Lower lobe of right lung (tissue), 2 donors: ENCODE results near the gene H6PD. TPM values are rescaled to one million over a fixed set of nuclear protein-coding genes. Genes with fewer than 3 reads are reported as not detected.

Source experiments
- ATAC-seq, 2 donors: fragments of 200-7000 bp; cut with Tn5 transposase; one replicate each; pipeline ENCODE4 v1.9.1; 2020 to 2022; ENCODE audit warnings: mild to moderate bottlenecking in 2 of 2, moderate library complexity in 2 of 2
- DNase-seq: peaks from one replicate; pipeline ENCODE4 v3.0.0-alpha.2; 2020
- H3K27ac ChIP-seq: fragments of 200-600 bp; one replicate; pipeline ENCODE4 v1.8.0; 2022
- H3K27me3 ChIP-seq: fragments of 200-600 bp; one replicate; pipeline ENCODE4 v1.8.0; 2022; ENCODE audit warnings: low read depth
- H3K36me3 ChIP-seq: fragments of 200-600 bp; one replicate; pipeline ENCODE4 v1.8.0; 2022; ENCODE audit warnings: mild to moderate bottlenecking
- H3K4me1 ChIP-seq: fragments of 200-600 bp; one replicate; pipeline ENCODE4 v1.8.0; 2022
- H3K4me3 ChIP-seq: fragments of 200-600 bp; one replicate; pipeline ENCODE4 v1.8.0; 2022; ENCODE audit warnings: mild to moderate bottlenecking
- H3K9me3 ChIP-seq: fragments of 200-600 bp; one replicate; pipeline ENCODE4 v1.8.0; 2022
- intact Hi-C: fragments of 100-400 bp; cut with DNase I; formaldehyde crosslinking; loops from one replicate; pipeline ENCODE4 v1.11.0; 2022
- total RNA-seq: library from RNA; stranded (reverse); fragmentation: NEBNext Ultra II Directional; extraction: Animal tissue kit (Norgen Biotek cat#: 25700); gene quantifications from one replicate; pipeline ENCODE4 v1.2.1, GENCODE V29; 2021
- TF ChIP-seq, protein P1 (sequence below): fragments of 200-600 bp; IDR thresholded peaks from one replicate; pipeline ENCODE4 v1.8.0; 2022; ENCODE audit warnings: antibody characterized with exemption, mild to moderate bottlenecking
- donor health status: DM: no; HTN: yes; CAD: no; lungs with severe emphysema.

The H6PD gene
- total RNA-seq, 1 donor from 2014 or later = 40.7 TPM

DNA sequence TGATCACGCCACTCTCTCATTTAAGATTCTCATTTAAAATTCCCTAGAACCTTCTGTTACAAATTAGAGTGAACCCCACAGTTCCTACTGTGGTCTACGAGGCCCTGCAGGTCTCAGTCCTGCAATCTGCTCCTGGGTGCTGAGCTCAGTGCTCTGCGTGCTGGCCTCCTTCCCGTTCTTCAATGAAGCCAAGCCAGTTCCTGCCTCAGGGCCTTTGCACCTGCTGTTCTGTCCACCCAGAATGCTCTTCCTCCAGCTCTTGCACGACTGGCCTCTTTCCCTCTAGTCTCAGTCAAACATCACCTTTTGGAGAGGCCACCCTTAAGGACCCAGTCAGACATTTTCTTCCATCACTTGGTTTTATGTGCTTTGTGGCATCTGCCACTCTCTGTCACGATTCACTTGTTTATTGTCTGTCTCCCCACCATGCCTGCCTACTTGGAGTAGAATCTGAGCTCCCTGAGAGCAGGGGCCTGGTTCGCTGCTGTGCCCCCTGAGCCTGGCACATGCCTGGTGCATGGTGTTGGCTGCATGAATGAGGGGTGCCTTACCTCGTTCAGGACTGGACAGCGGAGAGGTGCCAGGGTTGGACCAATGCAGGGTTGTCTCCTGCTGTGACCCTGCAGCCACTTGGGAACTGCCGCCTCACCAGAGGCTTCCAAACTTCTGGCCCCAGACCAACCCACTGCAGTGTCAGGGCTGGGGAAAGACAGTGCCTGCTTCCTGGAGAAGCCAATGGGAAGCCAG, 9.7 kb upstream of the H6PD start:
- ATAC-seq (peak in 1 of 2 donors; percentile 25), DNase-seq (no peak)
- Histone ChIP-seq H3K27me3 (no peaks in the 10 kb centered on the region), H3K36me3 (no peaks in the 10 kb centered on the region), H3K9me3 (no peaks in the 10 kb centered on the region), H3K4me3 (no peak overlapping the region), H3K27ac (no peak overlapping the region), H3K4me1 (no peaks in the 10 kb centered on the region)
- TF ChIP-seq, protein P1, sequence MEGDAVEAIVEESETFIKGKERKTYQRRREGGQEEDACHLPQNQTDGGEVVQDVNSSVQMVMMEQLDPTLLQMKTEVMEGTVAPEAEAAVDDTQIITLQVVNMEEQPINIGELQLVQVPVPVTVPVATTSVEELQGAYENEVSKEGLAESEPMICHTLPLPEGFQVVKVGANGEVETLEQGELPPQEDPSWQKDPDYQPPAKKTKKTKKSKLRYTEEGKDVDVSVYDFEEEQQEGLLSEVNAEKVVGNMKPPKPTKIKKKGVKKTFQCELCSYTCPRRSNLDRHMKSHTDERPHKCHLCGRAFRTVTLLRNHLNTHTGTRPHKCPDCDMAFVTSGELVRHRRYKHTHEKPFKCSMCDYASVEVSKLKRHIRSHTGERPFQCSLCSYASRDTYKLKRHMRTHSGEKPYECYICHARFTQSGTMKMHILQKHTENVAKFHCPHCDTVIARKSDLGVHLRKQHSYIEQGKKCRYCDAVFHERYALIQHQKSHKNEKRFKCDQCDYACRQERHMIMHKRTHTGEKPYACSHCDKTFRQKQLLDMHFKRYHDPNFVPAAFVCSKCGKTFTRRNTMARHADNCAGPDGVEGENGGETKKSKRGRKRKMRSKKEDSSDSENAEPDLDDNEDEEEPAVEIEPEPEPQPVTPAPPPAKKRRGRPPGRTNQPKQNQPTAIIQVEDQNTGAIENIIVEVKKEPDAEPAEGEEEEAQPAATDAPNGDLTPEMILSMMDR = no peak
- intact Hi-C loops = no loop called here

DNA sequence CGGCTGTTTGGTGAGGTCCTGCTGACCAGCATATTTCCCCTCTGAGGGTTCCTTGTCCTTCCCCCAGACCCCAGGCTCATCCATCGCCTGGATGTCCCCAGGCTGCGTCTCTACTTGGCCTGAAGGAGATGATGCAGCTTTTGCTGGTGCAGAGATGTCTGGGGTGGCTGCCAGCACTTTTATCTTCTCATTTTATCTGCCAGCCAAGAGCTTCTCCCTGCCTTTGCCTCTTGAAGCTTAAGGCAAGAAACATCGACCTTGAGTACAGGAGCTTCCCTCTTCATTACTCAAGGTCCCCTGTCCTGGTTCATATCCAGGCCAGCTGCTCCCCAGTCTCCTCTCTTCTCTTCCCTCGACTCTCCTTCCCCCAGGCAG, 9.2 kb upstream of the H6PD start:
- Histone ChIP-seq H3K27me3 (no peaks in the 10 kb centered on the region), H3K4me3 (no peak overlapping the region), H3K4me1 (no peaks in the 10 kb centered on the region), H3K36me3 (no peaks in the 10 kb centered on the region), H3K27ac (no peak overlapping the region), H3K9me3 (no peaks in the 10 kb centered on the region)
- ATAC-seq = no peak
- intact Hi-C loops = no loop called here
- TF ChIP-seq, protein P1 = no peak
- no peak for DNase-seq

DNA sequence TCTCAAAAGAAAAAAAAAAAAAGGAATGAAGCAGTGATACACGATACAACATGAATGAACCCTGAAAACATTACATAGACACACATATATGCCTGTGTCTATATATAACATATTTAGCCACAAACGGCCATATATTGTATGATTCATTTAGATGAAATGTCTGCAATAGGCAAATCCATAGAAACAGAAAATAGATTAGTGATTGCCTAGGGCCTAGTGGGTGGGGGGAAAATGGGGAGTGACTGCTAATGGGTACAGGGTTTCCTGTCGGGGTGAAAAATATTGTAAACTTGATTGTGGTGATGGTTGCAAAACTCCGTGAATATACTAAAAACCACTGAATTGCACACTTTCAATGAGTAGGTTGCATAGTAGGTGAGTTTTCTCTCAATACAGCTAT, 6.0 kb upstream of the H6PD start:
- no peak overlapping the region for H3K4me3 ChIP-seq
- no peaks in the 10 kb centered on the region for H3K27me3 ChIP-seq
- H3K27ac ChIP-seq = no peak overlapping the region
- no peaks in the 10 kb centered on the region for H3K36me3 ChIP-seq
- ATAC-seq = no peak
- peaks cover 10% of the 10 kb centered on the region for H3K4me1 ChIP-seq
- intact Hi-C loops = no loop called here
- no peaks in the 10 kb centered on the region for H3K9me3 ChIP-seq
- TF ChIP-seq, protein P1 = no peak
- DNase-seq = no peak

DNA sequence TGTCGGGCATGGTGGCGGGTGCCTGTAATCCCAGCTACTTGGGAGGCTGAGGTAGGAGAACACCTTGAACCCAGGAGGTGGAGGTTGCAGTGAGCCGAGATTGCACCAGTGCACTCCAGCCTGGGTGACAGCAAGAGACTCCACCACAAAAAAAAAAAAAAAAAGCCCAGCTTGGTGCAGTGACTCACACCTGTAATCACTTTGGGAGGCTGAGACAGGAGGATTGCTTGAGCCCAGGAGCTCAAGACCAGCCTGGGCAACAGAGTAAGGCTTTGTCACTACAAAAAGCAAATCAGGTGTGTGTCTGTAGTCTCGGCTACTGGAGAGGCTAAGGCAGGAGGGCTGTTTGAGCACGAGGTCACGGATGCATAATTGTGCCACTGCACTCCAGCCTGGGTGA, 5.0 kb upstream of the H6PD start:
- Histone ChIP-seq H3K27ac (no peak overlapping the region), H3K36me3 (no peaks in the 10 kb centered on the region), H3K4me3 (no peak overlapping the region), H3K4me1 (peaks cover 16% of the 10 kb centered on the region), H3K9me3 (no peaks in the 10 kb centered on the region), H3K27me3 (no peaks in the 10 kb centered on the region)
- TF ChIP-seq, protein P1 = no peak
- no peak for DNase-seq
- ATAC-seq = no peak
- intact Hi-C loops = no loop called here

DNA sequence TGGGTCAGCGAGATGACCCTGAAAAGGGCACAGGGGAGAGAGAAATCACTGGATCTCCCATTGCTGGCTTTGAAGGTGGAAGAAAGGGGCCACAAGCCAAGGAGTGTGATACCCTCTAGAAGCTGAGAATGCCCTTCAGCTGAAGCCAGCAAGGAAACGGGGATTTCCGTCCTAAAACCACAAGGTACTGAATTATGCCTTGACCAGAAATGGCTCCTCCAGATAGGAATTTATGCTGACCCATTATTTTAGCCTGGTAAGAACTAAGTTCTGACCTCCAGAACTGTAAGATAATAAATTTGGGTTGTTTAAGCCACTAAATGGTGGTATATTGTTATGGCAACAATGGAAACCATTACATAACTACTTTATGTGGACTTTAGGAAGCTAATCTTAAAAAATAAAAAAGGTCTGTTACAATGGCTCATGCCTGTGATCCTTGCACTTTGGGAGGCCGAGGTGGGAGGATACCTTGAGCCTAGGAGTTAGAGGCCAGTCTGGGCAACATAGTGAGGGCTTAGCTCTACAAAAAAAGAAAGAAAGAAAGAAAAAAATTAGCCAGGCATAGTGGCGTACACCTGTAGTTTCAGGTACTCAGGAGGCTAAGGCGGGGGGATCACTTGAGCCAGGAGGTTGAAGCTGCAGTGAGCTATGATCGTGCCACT, 3.6 kb upstream of the H6PD start:
- Histone ChIP-seq H3K4me3 (no peak overlapping the region), H3K36me3 (no peaks in the 10 kb centered on the region), H3K9me3 (no peaks in the 10 kb centered on the region), H3K27me3 (no peaks in the 10 kb centered on the region), H3K4me1 (peaks cover 25% of the 10 kb centered on the region), H3K27ac (no peak overlapping the region)
- intact Hi-C loops = no loop called here
- ATAC-seq (no peak), DNase-seq (no peak)
- TF ChIP-seq, protein P1 = no peak
